CD1c-positive myeloid dendritic cell (primary cell): ENCODE data around the gene GRIK3.

Experiments used
- DNase-seq: peaks from one replicate; pipeline ENCODE4 v3.0.0-alpha.2; 2016; ENCODE audit errors: extremely low spot score

GRIK3 gene

GRCh38 chr1:37015713-37016112 lies 18.6 kb downstream of the GRIK3 start:
- no peak for DNase-seq

GRCh38 chr1:37012226-37012625 lies 22.1 kb downstream of the GRIK3 start:
- DNase-seq, result no peak

GRCh38 chr1:37010011-37010410 lies 24.3 kb downstream of the GRIK3 start:
- DNase-seq, result no peak

GRCh38 chr1:37009521-37009920 lies 24.8 kb downstream of the GRIK3 start:
- DNase-seq, result no peak

GRCh38 chr1:37006132-37006868 lies 28.0 kb downstream of the GRIK3 start:
- DNase-seq, result no peak

GRCh38 chr1:37002898-37003297 lies 31.4 kb downstream of the GRIK3 start:
- DNase-seq, result no peak

GRCh38 chr1:37001703-37002102 lies 32.6 kb downstream of the GRIK3 start:
- no peak for DNase-seq

GRCh38 chr1:36996106-36996505 lies 38.2 kb downstream of the GRIK3 start:
- DNase-seq, result no peak

- DNase-seq, result no peak
Measured at GRCh38 chr1:36994868-36995267, 39.4 kb downstream of the GRIK3 start.

- DNase-seq, result no peak
Measured at GRCh38 chr1:36994294-36994693, 40.0 kb downstream of the GRIK3 start.

- DNase-seq, result no peak
Measured at GRCh38 chr1:36992139-36992943, 42.0 kb downstream of the GRIK3 start.

GRCh38 chr1:36991551-36991950 lies 42.8 kb downstream of the GRIK3 start:
- no peak for DNase-seq

- no peak for DNase-seq
Measured at GRCh38 chr1:36990928-36991327, 43.4 kb downstream of the GRIK3 start.

GRCh38 chr1:36989241-36989640 lies 45.1 kb downstream of the GRIK3 start:
- no peak for DNase-seq

GRCh38 chr1:36988741-36989193 lies 45.5 kb downstream of the GRIK3 start:
- no peak for DNase-seq

- no peak for DNase-seq
Measured at GRCh38 chr1:36988321-36988720, 46.0 kb downstream of the GRIK3 start.

GRCh38 chr1:36987276-36987675 lies 47.0 kb downstream of the GRIK3 start:
- DNase-seq, result no peak

GRCh38 chr1:36986241-36986985 lies 47.9 kb downstream of the GRIK3 start:
- no peak for DNase-seq

GRCh38 chr1:36984675-36985074 lies 49.6 kb downstream of the GRIK3 start:
- DNase-seq, result no peak

GRCh38 chr1:36984026-36984425 lies 50.3 kb downstream of the GRIK3 start:
- no peak for DNase-seq

GRCh38 chr1:36982709-36983108 lies 51.6 kb downstream of the GRIK3 start:
- DNase-seq, result no peak
